Activated CD8-positive, alpha-beta memory T cell treated with anti-CD3 and anti-CD28 coated beads, Interleukin-2, amount 50 U/mL, for 24 hours (primary cell): ENCODE data around the gene JADE2.
"Not testable (repeated sequence)": the region's sequence is repeated elsewhere in the genome, so short reads cannot be mapped to it uniquely, and the experiment has no call there.

Source experiments
- DNase-seq: peaks from one replicate; pipeline ENCODE4 v3.0.0-alpha.2; 2020; ENCODE audit errors: extremely low read depth

The JADE2 gene

GRCh38 chr5:134551901-134552300 is 26.4 kb downstream of the JADE2 start:
- DNase-seq, result no peak

- no peak for DNase-seq
These were observed 26.8 kb downstream of the JADE2 start for GRCh38 chr5:134552301-134552700.

GRCh38 chr5:134552716-134553115 is 27.2 kb downstream of the JADE2 start:
- not testable (repeated sequence) for DNase-seq

DNA sequence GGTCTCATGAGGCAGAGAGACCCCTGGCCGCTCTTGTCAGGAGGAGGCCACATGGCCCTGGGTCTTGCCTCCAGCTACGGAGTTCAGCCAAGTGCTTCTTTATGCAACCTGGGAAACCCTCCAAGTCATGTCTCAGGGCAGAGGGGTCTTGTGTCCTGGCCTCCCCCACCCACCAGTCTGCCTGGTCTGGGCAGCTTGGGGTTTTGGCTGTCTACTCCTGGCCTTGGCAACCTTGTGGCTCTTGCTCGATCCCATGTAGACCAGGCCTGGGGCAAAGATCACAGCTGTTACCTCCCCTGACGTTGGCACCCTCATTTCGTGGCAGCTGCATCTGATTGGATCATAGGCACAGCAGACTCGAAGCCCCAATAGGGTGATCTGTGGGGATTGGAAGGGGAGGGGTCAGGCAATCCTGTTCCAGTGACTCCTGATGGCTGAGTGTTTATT is 28.4 kb downstream of the JADE2 start:
- no peak for DNase-seq

GRCh38 chr5:134554319-134555222 is 29.1 kb downstream of the JADE2 start:
- no peak for DNase-seq

DNA sequence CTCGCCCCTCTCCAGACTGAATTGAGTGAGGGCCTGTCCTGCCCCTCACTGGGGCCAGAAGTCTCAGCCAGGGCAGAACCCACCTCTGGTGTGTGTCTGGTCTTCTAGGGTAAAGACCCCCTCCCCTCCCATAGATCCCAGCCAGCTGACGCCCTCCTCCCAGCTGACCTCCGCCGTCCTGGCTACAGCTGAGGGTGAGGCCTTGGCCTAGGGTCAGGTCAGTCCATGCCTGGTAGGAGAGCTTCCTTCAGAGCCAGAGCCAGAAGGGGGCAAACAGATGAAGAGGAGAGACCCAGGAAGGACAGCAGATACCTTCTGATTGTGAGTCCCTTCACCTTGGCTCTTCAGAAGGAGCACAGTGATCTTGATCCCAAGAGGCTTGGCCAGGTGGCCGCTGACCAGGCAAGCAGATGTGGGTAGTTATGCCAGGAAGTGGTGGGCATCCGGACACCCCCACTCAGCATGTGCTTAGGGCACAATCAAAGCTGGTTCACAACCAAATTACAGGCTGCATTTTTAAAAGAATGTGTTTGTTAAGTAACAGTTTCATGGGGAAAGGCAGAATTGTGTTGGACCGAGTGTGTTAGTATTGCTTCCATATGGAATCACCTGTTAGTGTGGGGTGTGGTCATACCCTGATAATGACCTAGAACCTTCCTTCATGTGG is 29.9 kb downstream of the JADE2 start:
- DNase-seq, result no peak

GRCh38 chr5:134555890-134556311 is 30.4 kb downstream of the JADE2 start:
- peak; percentile 66 for DNase-seq

DNA sequence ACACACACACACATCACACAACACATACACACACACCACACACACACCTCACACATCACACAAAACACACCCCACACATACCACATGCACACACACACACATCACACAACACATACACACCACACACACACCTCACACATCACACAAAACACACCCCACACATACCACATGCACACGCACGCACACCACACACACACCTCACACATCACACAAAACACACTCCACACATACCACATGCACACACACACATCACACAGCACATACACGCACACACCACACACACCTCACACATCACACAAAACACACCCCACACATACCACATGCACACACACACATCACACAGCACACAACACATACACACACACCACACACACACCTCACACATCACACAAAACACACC is 31.1 kb downstream of the JADE2 start:
- not testable (repeated sequence) for DNase-seq

DNA sequence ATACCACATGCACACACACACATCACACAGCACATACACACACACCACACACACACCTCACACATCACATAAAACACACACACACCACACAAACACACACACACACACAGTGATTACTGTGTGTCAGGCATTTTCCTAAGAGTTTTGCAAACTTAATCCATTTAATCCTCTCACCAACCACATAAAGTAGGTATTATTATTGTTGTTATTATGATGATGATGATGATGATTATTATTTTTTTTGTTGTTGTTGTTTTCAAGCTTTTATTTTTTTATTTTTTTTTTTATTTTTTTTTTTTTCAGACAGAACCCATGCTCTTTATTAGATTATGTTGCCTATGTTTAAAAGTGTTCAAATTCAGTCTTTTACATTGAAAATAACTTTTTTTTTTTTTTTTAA is 31.5 kb downstream of the JADE2 start:
- no peak for DNase-seq

- no peak for DNase-seq
These were observed 34.2 kb downstream of the JADE2 start for GRCh38 chr5:134559672-134560071.

DNA sequence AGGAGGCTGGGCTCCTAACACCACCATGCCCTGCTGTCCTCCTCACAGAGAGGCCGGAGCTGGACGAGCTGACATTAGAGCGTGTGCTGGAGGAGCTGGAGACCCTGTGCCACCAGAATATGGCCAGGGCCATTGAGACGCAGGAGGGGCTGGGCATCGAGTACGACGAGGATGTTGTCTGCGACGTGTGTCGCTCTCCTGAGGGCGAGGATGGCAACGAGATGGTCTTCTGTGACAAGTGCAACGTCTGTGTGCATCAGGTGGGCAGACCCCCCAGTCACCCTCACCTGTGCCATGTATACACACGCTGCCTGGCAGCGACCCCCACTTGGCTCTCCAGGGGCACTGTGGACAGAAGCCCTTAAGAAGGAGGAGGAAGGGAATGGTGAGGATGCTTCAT is 35.2 kb downstream of the JADE2 start:
- no peak for DNase-seq

DNA sequence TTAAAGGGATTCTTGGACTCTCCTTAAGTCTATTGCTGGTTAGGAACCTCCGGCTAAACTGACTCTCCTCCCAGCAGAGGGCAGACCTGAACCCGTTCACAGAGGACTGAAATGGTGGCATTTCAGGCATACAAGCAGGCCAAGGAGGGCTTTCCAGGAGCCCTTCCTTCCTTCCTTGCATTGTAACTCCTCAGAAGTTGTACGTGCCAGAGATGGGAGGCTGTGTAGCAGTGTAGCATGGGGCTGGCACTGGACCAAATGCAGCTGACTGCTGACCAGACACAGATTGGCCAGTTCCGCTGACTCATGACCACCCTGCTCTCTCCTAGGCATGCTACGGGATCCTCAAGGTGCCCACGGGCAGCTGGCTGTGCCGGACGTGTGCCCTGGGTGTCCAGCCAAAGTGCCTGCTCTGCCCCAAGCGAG is 36.4 kb downstream of the JADE2 start:
- DNase-seq, result no peak

DNA sequence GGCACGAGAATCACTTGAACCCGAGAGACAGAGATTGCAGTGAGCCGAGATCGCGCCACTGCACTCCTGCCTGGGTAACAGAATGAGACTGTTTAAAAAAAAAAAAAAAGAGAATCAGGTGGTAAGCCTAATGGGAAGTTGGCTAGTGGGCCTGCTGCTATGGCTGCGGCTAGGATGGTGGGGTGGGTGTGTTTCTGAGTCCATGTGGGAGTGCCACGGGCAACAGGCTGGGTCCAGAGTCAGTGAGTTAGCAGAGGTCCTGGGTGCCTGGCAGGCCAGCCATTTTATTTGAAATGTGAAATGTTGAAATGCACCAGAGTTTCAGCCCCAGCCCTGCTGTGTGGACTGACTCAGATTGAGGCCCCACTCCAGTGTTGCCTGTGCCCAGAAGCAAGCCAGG is 37.8 kb downstream of the JADE2 start:
- no peak for DNase-seq

DNA sequence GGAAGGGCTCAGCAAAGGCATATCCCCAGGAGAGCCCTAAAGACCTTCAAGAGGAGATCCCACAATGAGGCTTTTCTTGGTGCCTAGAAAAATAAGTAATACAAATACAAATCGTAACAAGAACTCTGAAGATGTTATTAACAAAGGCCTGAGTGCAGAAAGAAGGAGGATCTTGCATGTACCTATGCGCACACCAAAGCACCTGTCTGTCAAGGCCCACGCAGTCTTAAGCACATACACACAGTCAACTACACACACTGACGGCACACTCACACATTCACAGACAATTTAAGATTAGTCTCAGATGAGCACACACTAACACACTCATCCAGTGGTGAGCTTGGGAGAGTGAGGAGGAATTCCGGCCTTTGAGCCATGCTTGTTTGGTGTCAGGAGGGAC is 38.5 kb downstream of the JADE2 start:
- DNase-seq, result no peak

- DNase-seq, result no peak
These were observed 38.9 kb downstream of the JADE2 start for GRCh38 chr5:134564396-134564795.

DNA sequence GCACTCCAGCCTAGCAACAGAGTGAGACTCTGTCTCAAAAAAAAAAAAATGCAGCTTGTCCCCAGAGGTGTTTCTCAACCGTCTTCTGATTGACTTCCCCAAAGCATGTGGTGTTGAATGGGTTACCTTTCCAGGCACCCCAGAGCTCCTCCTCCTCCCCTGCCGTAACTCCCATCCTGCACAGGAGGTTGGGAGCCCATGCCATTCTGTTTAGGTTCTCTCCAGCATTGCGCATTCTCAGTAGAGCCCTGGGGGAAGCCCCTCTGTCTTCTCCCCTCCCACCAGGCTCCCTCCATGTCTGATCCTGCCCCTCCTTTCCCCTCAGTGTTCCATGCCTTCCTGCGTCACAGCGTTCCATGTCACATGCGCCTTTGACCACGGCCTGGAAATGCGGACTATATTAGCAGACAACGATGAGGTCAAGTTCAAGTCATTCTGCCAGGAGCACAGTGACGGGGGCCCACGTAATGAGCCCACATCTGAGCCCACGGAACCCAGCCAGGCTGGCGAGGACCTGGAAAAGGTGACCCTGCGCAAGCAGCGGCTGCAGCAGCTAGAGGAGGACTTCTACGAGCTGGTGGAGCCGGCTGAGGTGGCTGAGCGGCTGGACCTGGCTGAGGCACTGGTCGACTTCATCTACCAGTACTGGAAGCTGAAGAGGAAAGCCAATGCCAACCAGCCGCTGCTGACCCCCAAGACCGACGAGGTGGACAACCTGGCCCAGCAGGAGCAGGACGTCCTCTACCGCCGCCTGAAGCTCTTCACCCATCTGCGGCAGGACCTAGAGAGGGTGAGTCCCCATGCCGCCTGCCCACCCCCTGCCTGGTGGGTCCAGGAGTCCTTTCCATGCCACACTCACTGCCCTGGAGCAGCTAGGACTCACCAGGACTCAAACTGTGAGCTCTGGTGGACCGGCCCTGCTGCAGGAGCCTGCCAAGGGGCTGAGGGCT is 40.6 kb downstream of the JADE2 start:
- DNase-seq, result no peak

- no peak for DNase-seq
These were observed 41.3 kb downstream of the JADE2 start for GRCh38 chr5:134566741-134567221.

DNA sequence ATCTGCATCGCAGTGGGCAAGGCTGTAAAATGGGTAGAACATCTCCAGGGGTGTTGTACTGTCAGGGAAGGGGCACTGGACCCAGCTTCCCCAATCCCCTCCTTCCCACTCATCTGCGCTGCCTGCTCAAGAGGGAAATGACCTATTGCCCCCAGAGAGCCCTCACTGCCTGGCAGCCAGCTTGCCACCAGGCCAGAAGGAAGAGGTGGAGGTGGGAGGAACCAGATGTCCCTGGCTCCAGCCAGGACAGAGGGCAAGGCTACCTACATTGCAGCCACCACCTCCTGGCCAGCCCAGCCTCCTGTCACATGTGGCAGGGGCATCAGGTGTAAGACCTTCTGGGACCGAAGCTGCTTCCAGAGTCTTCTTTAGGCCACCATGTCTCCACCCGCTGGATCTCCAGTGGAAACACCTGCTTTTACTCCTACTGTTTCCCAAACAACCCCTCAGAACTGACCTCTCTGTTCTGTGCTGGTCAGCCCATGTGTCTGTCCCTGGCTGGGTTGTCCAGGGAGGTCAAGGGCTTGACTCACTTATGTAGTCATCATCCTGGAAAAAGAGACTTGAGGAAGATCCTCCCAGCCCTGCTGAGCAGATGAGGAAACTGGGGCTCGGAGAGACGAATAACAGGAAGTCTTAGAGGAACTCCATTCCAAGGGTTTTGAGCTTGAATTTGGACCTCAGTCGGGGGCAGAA is 42.3 kb downstream of the JADE2 start:
- DNase-seq, result no peak

DNA sequence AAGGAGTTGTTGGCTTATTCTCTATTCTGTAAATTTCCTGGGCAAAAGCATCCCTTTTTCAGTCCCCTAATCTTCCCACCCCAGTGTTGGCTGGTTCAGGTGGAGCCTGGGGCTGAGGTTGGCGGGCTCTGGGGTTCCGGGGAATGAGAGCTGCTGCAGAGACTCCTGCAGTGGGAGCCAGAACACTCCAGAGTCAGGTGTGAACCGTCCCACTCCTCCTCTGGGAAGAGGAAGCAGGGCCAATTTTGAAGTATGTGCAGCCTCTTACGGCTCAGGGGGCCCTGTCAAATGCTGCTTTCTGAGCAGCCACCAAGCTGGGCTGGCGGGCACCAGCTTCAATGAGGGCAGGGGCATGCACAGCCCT is 42.8 kb downstream of the JADE2 start:
- DNase-seq, result no peak

GRCh38 chr5:134568761-134569695 is 43.6 kb downstream of the JADE2 start:
- DNase-seq, result no peak
